GM21367 (cell line): Measurements from ENCODE around the gene ZFAND5.
A peak's percentile ranks its signal among the peaks of the same experiment; 100 is the strongest.

ENCODE experiments used
- ATAC-seq: cut with Tn5 transposase; IDR thresholded peaks from one replicate; pipeline ENCODE4 v1.9.1; 2021; ENCODE audit not compliant: unreplicated experiment

The ZFAND5 gene

DNA sequence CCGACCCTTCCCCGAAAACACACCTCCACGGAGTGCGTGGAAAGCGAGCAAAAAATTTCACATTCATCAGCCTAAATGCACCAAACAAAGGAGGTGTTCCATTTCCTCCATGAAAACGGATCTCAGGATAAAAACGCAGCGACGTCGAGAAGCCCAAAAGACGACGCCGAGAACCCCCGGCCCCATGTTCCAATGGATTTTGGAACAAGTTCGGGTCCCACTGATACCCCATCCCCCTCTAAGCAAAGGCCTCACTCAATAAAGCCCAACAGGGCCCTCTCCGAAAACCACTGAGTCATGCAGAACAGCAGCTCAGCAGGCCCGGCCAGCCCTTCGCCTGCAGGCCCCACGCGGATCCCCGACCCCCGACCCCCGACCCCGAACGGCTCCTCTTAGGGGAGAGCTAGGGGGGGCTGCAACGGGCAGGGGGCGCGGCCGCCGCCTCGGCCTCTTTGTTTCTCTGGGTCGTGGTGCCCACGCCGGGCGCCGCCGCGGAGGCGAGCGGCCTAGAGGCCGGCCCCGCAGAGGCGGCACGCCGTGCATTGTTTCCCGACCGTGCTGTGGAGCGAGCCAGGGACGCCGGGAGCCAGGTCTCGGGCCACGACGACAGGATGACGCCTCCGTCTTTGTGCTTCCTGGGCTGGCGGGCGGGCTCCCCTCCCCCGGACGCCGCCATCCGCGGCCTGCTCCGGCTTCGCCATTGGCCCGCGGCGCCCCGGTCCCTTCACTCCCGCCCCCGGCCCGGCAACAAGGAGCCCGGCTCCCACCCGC lies 915 bp downstream of the ZFAND5 start:
- ATAC-seq: peak; percentile 30

- no peak for ATAC-seq
Observed at GRCh38 chr9:72363236-72363635, 1.8 kb downstream of the ZFAND5 start.

GRCh38 chr9:72362680-72363139 lies 2.3 kb downstream of the ZFAND5 start:
- ATAC-seq: peak; percentile 42

DNA sequence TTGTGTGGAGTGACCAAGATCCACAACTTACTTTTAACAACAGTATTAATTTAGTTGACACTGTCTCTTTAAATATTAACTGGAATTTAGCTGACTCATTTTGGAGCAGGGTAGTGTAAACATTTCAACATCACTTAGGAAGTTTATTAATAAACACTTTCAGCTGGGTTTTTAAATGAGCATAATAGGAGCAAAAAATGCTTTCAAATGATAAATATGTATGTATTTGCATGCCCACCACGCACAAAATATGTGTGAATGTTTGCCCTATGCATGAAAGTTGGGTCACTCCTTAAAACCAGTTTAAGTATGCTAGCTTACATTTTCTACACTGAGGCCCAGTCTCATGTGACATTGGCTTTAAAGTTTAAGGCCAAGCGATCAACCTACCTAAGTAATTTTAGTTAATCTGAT lies 2.9 kb downstream of the ZFAND5 start:
- ATAC-seq: no peak

GRCh38 chr9:72361217-72361616 lies 3.8 kb downstream of the ZFAND5 start:
- ATAC-seq: no peak

- no peak for ATAC-seq
Observed at GRCh38 chr9:72360324-72360723, 4.7 kb downstream of the ZFAND5 start.

DNA sequence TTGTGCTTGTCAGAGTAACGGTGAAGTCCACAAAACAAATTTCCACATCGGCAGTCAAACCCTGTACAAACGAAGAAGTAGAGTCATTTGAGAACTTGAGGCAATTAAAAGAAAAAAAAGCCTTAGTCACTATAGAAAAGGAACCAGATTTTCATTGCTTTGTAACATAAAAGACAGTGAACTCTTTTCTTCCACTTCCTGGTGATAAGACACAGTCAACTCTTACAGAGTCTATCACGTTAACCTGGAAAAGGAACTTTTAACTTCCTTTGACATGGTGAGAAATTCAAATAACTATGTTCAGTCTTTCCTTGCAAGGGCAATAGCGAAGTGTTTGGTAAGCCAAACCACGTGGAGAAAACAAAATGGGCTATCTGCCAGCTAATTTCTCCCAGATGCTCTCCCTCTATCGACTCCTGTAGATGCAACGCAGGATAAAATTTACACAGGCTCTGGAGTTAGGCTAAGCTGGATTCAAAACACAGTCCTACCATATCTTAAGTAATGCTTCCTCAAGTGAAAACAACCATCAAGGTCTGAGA lies 8.9 kb downstream of the ZFAND5 start:
- ATAC-seq: no peak

- ATAC-seq: no peak
Observed at GRCh38 chr9:72355153-72355552, 9.9 kb downstream of the ZFAND5 start.

DNA sequence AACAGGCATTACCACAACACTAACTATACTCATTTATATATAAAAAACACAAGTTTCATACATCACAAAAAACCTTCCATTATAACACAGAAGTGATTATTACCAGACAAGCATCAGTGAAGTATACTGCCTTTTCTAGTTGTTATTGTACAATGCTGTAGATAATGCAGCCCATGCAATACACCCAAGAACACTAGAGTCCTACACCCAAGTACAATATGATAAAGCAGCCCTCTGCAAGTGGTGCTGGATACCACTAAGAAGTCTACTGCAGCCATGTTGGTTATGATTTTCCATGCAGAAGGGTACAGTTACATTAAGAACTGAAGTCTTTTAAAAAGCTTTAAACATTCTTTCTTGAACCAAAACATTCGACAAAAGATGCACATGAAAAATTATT lies 10.3 kb downstream of the ZFAND5 start:
- no peak for ATAC-seq

DNA sequence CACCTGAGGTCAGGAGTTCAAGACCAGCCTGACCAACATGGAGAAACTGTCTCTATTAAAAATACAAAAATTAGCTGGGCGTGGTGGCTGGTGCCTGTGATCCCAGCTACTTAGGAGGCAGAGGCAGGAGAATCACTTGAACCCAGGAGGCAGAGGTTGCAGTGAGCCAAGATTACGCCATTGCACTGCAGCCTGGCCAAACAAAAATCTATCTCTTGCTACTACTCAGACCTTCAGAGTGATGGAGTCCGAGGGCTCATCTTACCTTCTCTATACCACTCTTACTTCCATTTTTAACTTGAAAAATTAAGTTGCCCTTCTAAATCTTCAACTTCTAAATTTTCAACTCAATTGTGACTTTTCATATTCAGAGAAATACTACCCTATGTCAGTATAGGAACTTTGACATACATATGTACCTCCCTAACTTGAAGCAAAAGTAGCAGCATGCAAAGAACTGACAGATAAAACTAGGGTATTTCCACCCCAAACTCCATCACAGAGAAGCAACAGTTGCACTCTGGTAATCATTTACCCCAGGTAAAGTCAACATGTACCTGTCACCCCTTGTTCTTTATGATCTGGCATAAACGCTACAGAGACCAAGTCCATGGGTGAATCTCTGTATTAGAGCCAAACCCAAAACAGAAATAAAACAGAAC lies 11.4 kb downstream of the ZFAND5 start:
- no peak for ATAC-seq

- ATAC-seq: no peak
Observed at GRCh38 chr9:72352911-72353388, 12.1 kb downstream of the ZFAND5 start.

DNA sequence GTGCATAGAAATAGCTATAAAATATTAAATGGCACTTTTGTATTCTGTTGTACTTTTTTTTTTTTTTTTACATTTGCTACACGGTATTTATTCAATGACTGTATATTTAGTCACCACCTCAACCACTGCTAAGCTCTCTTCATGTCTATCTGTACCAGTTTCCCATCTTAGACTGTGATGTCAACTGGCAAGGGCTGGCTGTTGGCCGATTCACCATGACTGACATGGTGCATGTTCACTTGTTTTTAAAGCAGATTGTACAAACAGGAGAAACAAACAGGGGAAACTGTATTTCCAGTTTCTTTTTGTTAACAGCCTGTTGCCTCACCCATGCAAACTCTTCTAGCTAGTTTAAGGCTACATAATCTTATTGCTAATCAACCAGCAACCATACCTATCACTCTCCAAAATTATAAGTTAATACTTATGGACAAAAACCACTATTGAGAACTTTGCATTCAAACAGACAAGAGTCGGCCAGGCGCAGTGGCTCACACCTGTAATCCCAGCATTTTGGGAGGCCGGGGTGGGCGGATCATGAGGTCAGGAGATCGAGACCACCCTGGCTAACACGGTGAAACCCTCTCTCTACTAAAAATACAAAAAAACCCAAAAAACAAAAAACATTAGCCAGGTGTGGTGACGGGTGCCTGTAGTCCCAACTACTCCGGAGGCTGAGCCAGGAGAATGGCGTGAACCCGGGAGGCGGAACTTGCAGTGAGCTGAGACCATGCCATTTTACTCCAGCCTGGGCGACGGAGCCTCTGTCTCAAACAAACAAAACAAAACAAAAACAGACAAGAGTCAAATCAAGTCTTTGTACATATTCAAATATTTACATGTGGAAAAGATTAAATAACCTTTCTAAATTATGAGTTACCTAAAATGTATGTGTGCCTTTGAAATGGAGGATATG lies 13.2 kb downstream of the ZFAND5 start:
- ATAC-seq: no peak

DNA sequence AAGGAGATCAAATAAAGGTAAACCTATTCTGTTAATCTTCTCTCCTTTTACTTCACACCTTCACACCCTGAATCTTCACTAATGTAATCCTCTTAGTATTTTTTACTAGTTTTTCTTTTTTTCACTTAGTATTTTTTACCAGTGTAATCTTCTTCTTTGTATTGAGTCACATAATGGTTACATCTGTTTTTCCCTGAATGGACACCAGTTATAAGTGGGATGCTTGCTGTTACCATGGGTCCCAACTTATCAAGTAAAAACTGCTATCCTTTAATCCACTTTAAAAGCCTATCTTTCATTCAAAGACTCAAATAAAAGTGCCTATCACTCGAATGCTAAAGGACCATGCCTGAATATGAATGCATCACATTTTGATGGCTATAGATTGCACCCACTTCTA lies 15.1 kb downstream of the ZFAND5 start:
- ATAC-seq: no peak

- no peak for ATAC-seq
Observed at GRCh38 chr9:72349240-72349639, 15.8 kb downstream of the ZFAND5 start.

DNA sequence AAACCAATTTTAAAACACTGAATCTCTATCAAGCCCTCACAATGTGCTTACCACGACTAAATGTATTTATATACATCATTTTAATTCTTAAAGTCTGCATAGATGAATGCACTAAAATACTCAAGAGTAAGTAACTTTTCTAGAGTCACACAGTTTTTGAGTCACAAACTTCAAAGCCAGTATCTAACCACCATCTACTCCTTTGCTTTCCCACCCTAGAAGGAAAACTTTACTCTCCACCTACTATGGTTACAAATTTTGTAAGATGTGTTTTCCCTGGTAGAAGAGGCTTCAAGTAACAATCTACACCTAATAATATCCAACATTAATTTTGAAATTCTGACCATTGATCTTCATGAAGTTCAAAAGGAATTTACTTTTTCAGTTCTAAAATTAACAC lies 18.7 kb downstream of the ZFAND5 start:
- ATAC-seq: no peak

DNA sequence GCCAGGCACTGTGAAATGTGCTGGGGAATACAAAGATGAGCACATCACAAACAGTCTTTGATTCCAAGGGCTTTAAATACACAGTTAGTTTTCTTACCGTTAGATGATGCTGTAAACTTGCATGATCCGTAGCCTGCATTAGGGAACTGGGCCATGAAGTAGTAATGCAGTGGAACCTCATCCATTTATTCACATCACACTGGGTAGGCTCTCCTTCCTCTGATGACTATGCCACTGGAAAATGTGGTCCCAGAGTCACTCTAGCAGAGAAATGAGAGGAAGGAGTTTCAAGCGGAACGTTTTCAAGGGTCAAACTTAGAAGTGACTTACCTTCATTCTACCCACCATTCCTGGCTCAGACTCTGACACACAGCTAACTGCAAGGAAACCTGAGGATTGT lies 26.4 kb downstream of the ZFAND5 start:
- ATAC-seq: no peak

DNA sequence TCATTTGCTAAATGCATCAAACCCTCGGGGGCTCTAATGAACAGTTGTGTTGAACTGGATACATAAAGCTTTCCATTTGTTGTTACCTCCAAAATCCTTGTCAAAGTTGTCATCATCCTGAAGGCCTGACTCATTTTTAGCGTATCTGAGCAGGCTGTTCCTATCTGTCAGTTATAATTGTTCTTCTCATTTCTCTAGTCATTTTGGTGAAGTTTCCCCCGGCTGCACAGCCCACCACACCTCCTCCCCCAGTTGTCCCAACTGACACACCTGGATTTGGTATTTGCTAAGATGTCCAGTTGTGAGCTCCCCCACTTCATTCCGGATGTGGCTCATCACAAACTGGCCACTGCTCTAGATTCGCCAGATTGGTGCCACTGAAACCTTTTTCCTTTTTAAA lies 27.7 kb downstream of the ZFAND5 start:
- ATAC-seq: no peak

DNA sequence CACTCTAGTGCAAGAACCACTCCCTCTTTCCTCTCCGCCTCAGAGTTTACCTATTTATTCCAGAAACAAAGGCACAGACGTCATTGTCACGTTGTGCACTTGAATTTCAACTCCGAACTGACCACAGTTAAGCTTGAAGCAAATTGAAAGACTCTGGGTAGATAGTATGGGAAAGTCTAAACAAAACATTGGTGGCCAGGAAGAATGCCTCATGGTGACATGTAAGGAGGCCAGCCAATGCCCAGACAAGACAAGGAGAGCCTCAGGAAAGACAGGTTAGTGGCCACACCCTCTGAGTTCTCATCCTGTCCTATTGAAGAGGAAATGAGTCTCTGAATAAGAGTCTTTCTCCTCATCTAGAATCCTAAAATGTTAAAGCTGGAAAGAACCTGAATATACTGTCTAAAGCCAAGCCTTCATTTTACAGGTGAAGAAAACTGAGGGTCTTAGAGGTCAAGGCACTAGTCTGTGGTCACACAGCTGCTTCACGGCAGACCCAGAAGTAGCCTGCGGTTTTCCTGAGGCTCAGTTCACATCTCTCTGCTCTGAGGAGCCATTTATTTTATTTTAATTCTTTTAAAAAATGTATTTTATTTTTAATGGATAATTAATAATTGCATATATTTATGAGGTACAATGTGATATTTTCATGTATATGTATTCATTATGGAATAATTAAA lies 30.2 kb downstream of the ZFAND5 start:
- no peak for ATAC-seq

GRCh38 chr9:72333709-72334108 lies 31.3 kb downstream of the ZFAND5 start:
- no peak for ATAC-seq

DNA sequence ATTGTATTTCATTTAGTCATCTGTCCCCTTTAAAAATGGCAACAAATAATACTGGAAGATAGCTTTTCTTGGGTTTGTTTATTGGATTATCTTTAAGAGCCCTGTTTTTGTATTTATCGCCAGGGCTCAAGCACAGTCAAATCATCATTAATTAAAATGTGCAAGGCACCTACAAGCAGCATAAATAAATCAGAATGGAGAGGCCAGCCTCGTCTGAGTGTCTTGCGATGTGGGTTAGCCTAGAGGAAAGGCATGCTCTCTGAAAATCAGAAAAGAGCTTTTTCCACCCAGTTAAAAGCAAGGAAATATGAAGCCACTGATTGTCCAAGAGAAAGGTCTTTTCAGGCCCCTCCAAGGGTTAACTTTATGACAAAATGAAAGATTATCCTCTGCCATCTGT lies 31.8 kb downstream of the ZFAND5 start:
- no peak for ATAC-seq

DNA sequence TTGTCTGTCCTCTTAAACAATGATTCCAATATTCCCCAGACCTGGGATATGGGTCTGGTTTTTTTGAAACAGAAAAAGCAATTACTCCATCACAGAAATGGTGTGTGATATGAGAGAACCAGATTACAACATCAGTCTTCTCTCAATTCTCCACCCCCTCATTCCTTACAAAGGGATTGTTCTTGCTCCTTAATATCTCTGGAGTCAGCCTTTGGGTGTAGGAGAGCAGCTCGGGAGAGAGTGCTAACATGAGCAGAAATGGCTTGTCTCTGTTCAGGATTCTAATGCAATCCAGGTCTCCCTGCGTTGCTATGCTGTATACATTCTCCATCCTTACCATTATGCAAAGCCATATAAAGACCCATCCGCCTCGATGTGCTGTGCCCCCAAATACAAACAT lies 32.7 kb downstream of the ZFAND5 start:
- no peak for ATAC-seq
